IMR-90 (cell line): ENCODE measurements around the gene AGPS. TPM values are rescaled to one million over a fixed set of nuclear protein-coding genes. Genes with fewer than 3 reads are reported as not detected.

Experiments
- ATAC-seq: fragments of 200-7000 bp; cut with Tn5 transposase; 2 replicates; pipeline ENCODE4 v1.9.1; 2020; ENCODE audit warnings: low read depth, mild to moderate bottlenecking, moderate library complexity
- BruUV-seq: library from RNA; stranded (reverse); fragments of 400-500 nt; replicated peaks from 2 replicates; lab custom pipeline; 2021; lab: Mats Ljungman, UMichigan
- CTCF ChIA-PET: fragments of 300-600 bp; formaldehyde crosslinking; extraction: SDS; loops from one replicate; lab custom pipeline; 2021; ENCODE audit warnings: antibody characterized with exemption; lab: Yijun Ruan, JAX
- POLR2A ChIA-PET: fragments of 300-600 bp; sonication (Branson Sonifier 250); formaldehyde crosslinking; loops from one replicate; lab custom pipeline; 2022; ENCODE audit warnings: antibody characterized with exemption; ENCODE audit not compliant: unreplicated experiment; lab: Charles Lee
- DNase-seq: peaks from one replicate; pipeline ENCODE4 v3.0.0; 2013
- H2AFZ ChIP-seq: replicated peaks from 2 replicates; pipeline ENCODE3; 2013; ENCODE audit warnings: low read length, mild to moderate bottlenecking; ENCODE audit not compliant: poor library complexity
- H2AK5ac ChIP-seq: 2 replicates; pipeline ENCODE4 v1.6.1; 2013; ENCODE audit warnings: low read depth, low read length, inconsistent platforms
- H2AK9ac ChIP-seq: replicated peaks from 2 replicates; pipeline ENCODE3; 2013; ENCODE audit warnings: mild to moderate bottlenecking, low read depth, low read length, moderate library complexity; ENCODE audit not compliant: poor library complexity
- H2BK120ac ChIP-seq: 2 replicates; pipeline ENCODE4 v1.6.1; 2013; ENCODE audit warnings: low read depth, low read length, inconsistent platforms
- H2BK15ac ChIP-seq: 3 replicates; pipeline ENCODE4 v1.6.1; 2013; ENCODE audit warnings: low read depth, low read length, inconsistent platforms
- H2BK20ac ChIP-seq: 2 replicates; pipeline ENCODE4 v1.6.1; 2013; ENCODE audit warnings: low read depth, mild to moderate bottlenecking, inconsistent platforms, low read length, moderate library complexity
- H2BK5ac ChIP-seq: 2 replicates; pipeline ENCODE4 v1.6.1; 2013; ENCODE audit warnings: mild to moderate bottlenecking, low read depth, low read length, inconsistent platforms; ENCODE audit not compliant: poor library complexity, severe bottlenecking
- H3K14ac ChIP-seq: replicated peaks from 2 replicates; pipeline ENCODE4 v1.6.1; 2013; ENCODE audit warnings: low read depth, low read length, inconsistent platforms
- H3K18ac ChIP-seq: 2 replicates; pipeline ENCODE4 v1.6.1; 2013; ENCODE audit warnings: low read depth, low read length, control low read depth
- H3K23ac ChIP-seq: 2 replicates; pipeline ENCODE4 v1.6.1; 2013; ENCODE audit warnings: low read depth, low read length, inconsistent platforms
- H3K27ac ChIP-seq: 2 replicates; pipeline ENCODE4 v1.5.1; 2013; ENCODE audit warnings: mild to moderate bottlenecking, control low read depth, low read length; ENCODE audit not compliant: insufficient read depth
- H3K27me3 ChIP-seq: 2 replicates; pipeline ENCODE4 v1.6.1; 2013; ENCODE audit warnings: low read length; ENCODE audit not compliant: control insufficient read depth, insufficient read depth
- H3K36me3 ChIP-seq: 2 replicates; pipeline ENCODE4 v1.6.1; 2013; ENCODE audit warnings: low read length, mixed read lengths; ENCODE audit not compliant: control insufficient read depth, insufficient read depth
- H3K4ac ChIP-seq: 2 replicates; pipeline ENCODE4 v1.6.1; 2013; ENCODE audit warnings: low read depth, low read length, inconsistent platforms
- H3K4me1 ChIP-seq: 2 replicates; pipeline ENCODE4 v1.6.1; 2013; ENCODE audit warnings: low read length, mixed read lengths; ENCODE audit not compliant: control insufficient read depth, insufficient read depth
- H3K4me2 ChIP-seq: 2 replicates; pipeline ENCODE4 v1.6.1; 2013; ENCODE audit warnings: low read depth, mild to moderate bottlenecking, control low read depth, low read length, moderate library complexity
- H3K4me3 ChIP-seq: 2 replicates; pipeline ENCODE4 v1.5.1; 2013; ENCODE audit warnings: low read depth, mild to moderate bottlenecking, control low read depth, low read length, moderate library complexity; ENCODE audit not compliant: insufficient read depth
- H3K56ac ChIP-seq: 2 replicates; pipeline ENCODE4 v1.6.1; 2013; ENCODE audit warnings: low read length, inconsistent platforms; ENCODE audit not compliant: insufficient read depth; ENCODE audit errors: extremely low read depth
- H3K79me1 ChIP-seq, 2 experiments: 2 replicates each; pipeline ENCODE4 v1.6.1; 2013; ENCODE audit warnings: low read length in 2 of 2, inconsistent platforms in 1 of 2, low read depth in 1 of 2
- H3K9ac ChIP-seq: 2 replicates; pipeline ENCODE4 v1.6.1; 2013; ENCODE audit warnings: low read depth, low read length, control low read depth
- H3K9me1 ChIP-seq: 2 replicates; pipeline ENCODE4 v1.6.1; 2013; ENCODE audit warnings: low read length, inconsistent platforms; ENCODE audit not compliant: insufficient read depth
- H3K9me3 ChIP-seq: 2 replicates; pipeline ENCODE4 v1.6.1; 2013; ENCODE audit warnings: low read length; ENCODE audit not compliant: control insufficient read depth, insufficient read depth
- H4K20me1 ChIP-seq: 2 replicates; pipeline ENCODE4 v1.6.1; 2013; ENCODE audit warnings: low read length, inconsistent platforms; ENCODE audit not compliant: insufficient read depth
- H4K5ac ChIP-seq: 2 replicates; pipeline ENCODE4 v1.6.1; 2013; ENCODE audit warnings: mild to moderate bottlenecking, low read depth, low read length, control low read depth
- H4K8ac ChIP-seq, 2 experiments: 2 replicates each; pipeline ENCODE4 v1.6.1; 2013; ENCODE audit warnings: low read depth in 2 of 2, low read length in 2 of 2, control low read depth in 1 of 2, inconsistent platforms in 1 of 2
- H4K91ac ChIP-seq: 2 replicates; pipeline ENCODE4 v1.6.1; 2013; ENCODE audit warnings: low read depth, low read length, inconsistent platforms; ENCODE audit not compliant: insufficient read depth
- CEBPB ChIP-seq: IDR thresholded peaks from 2 replicates; pipeline ENCODE4 v1.6.1; 2012; ENCODE audit warnings: low read depth, low read length, improper control_type of control experiment
- ELK1 ChIP-seq: fragments of 150-350 bp; IDR thresholded peaks from 2 replicates; pipeline ENCODE4 v1.6.1; 2016; ENCODE audit warnings: low read depth, mild to moderate bottlenecking, low read length, moderate library complexity, borderline replicate concordance
- RAD21 ChIP-seq: IDR thresholded peaks from 2 replicates; pipeline ENCODE4 v1.6.1; 2012; ENCODE audit warnings: low read length, improper control_type of control experiment
- dilution Hi-C: fragments of 300-500 bp; cut with HindIII; formaldehyde crosslinking; loops from one replicate; pipeline ENCODE4 v1.14.3; 2018; ENCODE audit warnings: low sequenced_read_pairs; ENCODE audit not compliant: unreplicated experiment
- in situ Hi-C: fragments of 300-500 bp; cut with MboI; formaldehyde crosslinking; loops from 3 replicates; pipeline ENCODE4 v1.14.3; 2019; ENCODE audit warnings: low sequenced_read_pairs, inconsistent platforms, mixed read lengths
- intact Hi-C: fragments of 100-400 bp; cut with micrococcal nuclease; formaldehyde crosslinking; loops from 2 replicates; pipeline ENCODE4 v1.10.0; 2022
- polyA plus RNA-seq, 3 experiments: library from polyadenylated mRNA; depleted of rRNA; stranded (reverse); fragments of >200 nt; gene quantifications; 2 replicates each; pipeline ENCODE4 v1.2.3, GENCODE V29; 2012; ENCODE audit warnings: low replicate concordance in 1 of 3
- total RNA-seq: library from RNA; depleted of rRNA; stranded (reverse); fragments of >200 nt; gene quantifications from 2 replicates; pipeline ENCODE4 v1.2.3, GENCODE V29; 2012

AGPS gene
- total and polyA plus RNA-seq, 2 of the 4 experiments (the other 2 are of a cell fraction) = 6.6 to 18.6 TPM

GRCh38 chr2:177554365-177554764 lies 161.8 kb downstream of the AGPS start:
- H2BK5ac ChIP-seq = no peak overlapping the region
- H3K9ac ChIP-seq = no peak overlapping the region
- no peak overlapping the region for H4K5ac ChIP-seq
- DNase-seq (no peak), ATAC-seq (no peak)
- H3K56ac ChIP-seq = no peak overlapping the region
- TF ChIP-seq CEBPB = peak; percentile 33; the same call in 1 of the 2 replicates
- TF ChIP-seq ELK1 = no peak
- TF ChIP-seq RAD21 = no peak
- H3K9me3 ChIP-seq = no peaks in the 10 kb centered on the region
- H4K91ac ChIP-seq = no peak overlapping the region
- H2BK120ac ChIP-seq = no peak overlapping the region
- dilution Hi-C loops = no loop called here
- H2AK9ac ChIP-seq = no peak overlapping the region
- H3K18ac ChIP-seq = no peak overlapping the region
- H3K36me3 ChIP-seq = no peaks in the 10 kb centered on the region
- no peak overlapping the region for H3K4ac ChIP-seq
- no peak overlapping the region for H3K14ac ChIP-seq
- BruUV-seq = no TSS peak
- no peak overlapping the region for H3K27ac ChIP-seq
- no peak overlapping the region for H2BK20ac ChIP-seq
- H2AK5ac ChIP-seq = no peak overlapping the region
- no peak overlapping the region for H2AFZ ChIP-seq
- no peaks in the 10 kb centered on the region for H3K27me3 ChIP-seq
- in situ Hi-C loops = no loop called here
- H3K4me1 ChIP-seq = no peaks in the 10 kb centered on the region
- no peaks in the 10 kb centered on the region for H4K20me1 ChIP-seq
- peaks cover 4% of the 10 kb centered on the region; the same call in 1 of the 2 replicates for H3K9me1 ChIP-seq
- H3K23ac ChIP-seq = no peak overlapping the region
- no peak overlapping the region for H2BK15ac ChIP-seq
- H3K79me1 ChIP-seq = 0 out of 4 replicates have a peak, but pooled peaks cover 0 to 4% of the 10 kb centered on the region in 2 experiments
- POLR2A ChIA-PET = no interaction called here
- intact Hi-C loops = loop anchor here (5.0 kb wide), 2 partner anchors 63 to 217 kb away; a partner anchor contains a TSS
- no peak overlapping the region for H3K4me2 ChIP-seq
- H4K8ac ChIP-seq = no peak overlapping the region
- CTCF ChIA-PET = no interaction called here
- H3K4me3 ChIP-seq = no peak overlapping the region
